ENCODE data around the gene OR8K3. TPM values are rescaled to one million over a fixed set of nuclear protein-coding genes. Genes with fewer than 3 reads are reported as not detected.

The OR8K3 gene
- not detected for total RNA-seq

- intact Hi-C loops (cut with micrococcal nuclease): no loop called here
- CTCF ChIA-PET: no interaction called here
- H3K4me1 Mint-ChIP-seq (ENCODE audit: low read depth): no peaks in the 10 kb centered on the region
- TF ChIP-seq, protein P1, sequence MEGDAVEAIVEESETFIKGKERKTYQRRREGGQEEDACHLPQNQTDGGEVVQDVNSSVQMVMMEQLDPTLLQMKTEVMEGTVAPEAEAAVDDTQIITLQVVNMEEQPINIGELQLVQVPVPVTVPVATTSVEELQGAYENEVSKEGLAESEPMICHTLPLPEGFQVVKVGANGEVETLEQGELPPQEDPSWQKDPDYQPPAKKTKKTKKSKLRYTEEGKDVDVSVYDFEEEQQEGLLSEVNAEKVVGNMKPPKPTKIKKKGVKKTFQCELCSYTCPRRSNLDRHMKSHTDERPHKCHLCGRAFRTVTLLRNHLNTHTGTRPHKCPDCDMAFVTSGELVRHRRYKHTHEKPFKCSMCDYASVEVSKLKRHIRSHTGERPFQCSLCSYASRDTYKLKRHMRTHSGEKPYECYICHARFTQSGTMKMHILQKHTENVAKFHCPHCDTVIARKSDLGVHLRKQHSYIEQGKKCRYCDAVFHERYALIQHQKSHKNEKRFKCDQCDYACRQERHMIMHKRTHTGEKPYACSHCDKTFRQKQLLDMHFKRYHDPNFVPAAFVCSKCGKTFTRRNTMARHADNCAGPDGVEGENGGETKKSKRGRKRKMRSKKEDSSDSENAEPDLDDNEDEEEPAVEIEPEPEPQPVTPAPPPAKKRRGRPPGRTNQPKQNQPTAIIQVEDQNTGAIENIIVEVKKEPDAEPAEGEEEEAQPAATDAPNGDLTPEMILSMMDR (IDR thresholded peaks at IDR 0.05): no peak
- no peak within 1 kb of the TSS for H3K27ac Mint-ChIP-seq
- H3K36me3 Mint-ChIP-seq (ENCODE audit: low read depth): no peaks in the 10 kb centered on the region
- POLR2A ChIA-PET: no interaction called here
- no peak within 1 kb of the TSS for H3K4me3 Mint-ChIP-seq
- no peak for ATAC-seq
- no peaks in the 10 kb centered on the region for H3K27me3 Mint-ChIP-seq
- H3K9me3 Mint-ChIP-seq: peaks cover 13% of the 10 kb centered on the region
- DNase-seq: no peak
Observed at GRCh38 chr11:56314844-56315243, at the start of gene OR8K3. Gene OR8K3 (plus strand): TSS chr11:56315144. CDS start chr11:56318307, 3,163 bp downstream.

- TF ChIP-seq, protein P1 (IDR thresholded peaks at IDR 0.05): no peak
- POLR2A ChIA-PET: no interaction called here
- CTCF ChIA-PET: no interaction called here
Observed at GRCh38 chr11:56271092-56271491, 43.9 kb upstream of the OR8K3 start.

DNA sequence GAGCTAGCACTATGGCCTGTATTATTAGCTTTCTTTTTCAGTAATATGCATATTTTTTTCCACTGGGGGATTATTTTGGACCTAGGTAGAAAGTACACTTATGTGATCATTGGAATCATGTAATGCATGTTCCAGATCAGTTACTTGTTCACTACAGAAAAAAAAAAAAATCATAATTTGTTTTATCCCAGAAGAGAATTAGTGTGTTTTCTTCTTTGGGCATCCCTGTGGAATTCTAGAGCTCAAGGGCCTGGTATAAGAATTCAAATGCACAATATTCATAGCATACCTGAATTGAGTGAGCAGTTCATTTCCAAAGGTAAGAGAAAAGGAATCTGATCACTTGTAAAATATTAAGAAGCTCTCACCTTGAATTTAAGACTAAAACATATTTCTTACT lies 41.1 kb upstream of the OR8K3 start, which contains the start of gene OR5T1:
OR5T1 (plus strand) TSS at position 301 of the 400 bp plus-strand sequence. CDS start 1,485 bp downstream, outside the sequence.
- H3K4me3 Mint-ChIP-seq: no peak within 1 kb of the TSS
- H3K36me3 Mint-ChIP-seq (ENCODE audit: low read depth): no peaks in the 10 kb centered on the region
- ATAC-seq: no peak
- no peaks in the 10 kb centered on the region for H3K4me1 Mint-ChIP-seq (ENCODE audit: low read depth)
- no peaks in the 10 kb centered on the region for H3K27me3 Mint-ChIP-seq
- peaks cover 9% of the 10 kb centered on the region for H3K9me3 Mint-ChIP-seq
- TF ChIP-seq, protein P1 (IDR thresholded peaks at IDR 0.05): no peak
- CTCF ChIA-PET: interaction anchor here (0.8 kb wide), 1 partner anchor 11 kb away, joined by 3 read pairs; no protein-coding TSS in a partner anchor
- no peak within 1 kb of the TSS for H3K27ac Mint-ChIP-seq
- DNase-seq: no peak
- intact Hi-C loops (cut with micrococcal nuclease): no loop called here
- POLR2A ChIA-PET: no interaction called here

More at GRCh38 chr11:56271092-56271491, 43.9 kb upstream of the OR8K3 start:
- no peak overlapping the region for H3K27ac Mint-ChIP-seq
- H3K4me3 Mint-ChIP-seq: no peak overlapping the region
- no peaks in the 10 kb centered on the region for H3K27me3 Mint-ChIP-seq
- peaks cover 11% of the 10 kb centered on the region for H3K9me3 Mint-ChIP-seq
- no peaks in the 10 kb centered on the region for H3K4me1 Mint-ChIP-seq (ENCODE audit: low read depth)
- no peaks in the 10 kb centered on the region for H3K36me3 Mint-ChIP-seq (ENCODE audit: low read depth)
- DNase-seq: no peak
- intact Hi-C loops (cut with micrococcal nuclease): no loop called here
- ATAC-seq: no peak

DNA sequence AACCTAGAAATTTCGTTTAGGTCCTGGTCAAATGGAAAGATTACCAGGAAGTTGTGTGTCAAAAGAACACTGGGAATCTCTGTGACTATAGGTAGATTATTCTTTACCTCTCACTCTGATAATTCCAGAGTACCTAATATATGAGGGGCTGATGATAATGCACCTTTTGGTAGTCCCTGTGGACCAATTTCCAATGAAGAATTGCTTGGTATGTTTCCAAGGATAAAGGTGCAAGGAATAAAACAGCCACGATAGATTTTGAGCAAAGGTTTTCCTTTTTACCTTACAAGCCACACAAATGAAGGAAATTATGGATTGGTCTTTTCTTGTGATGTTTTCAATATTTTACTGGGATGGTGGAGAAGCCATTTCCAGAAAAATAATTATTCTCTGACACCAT lies 22.8 kb upstream of the OR8K3 start, which contains the start of gene OR8H1:
OR8H1 (minus strand) TSS at position 101 of the 400 bp plus-strand sequence. CDS start 1,192 bp downstream, outside the sequence.
- intact Hi-C loops (cut with micrococcal nuclease): no loop called here
- POLR2A ChIA-PET: no interaction called here
- Mint-ChIP-seq H3K9me3 (peaks cover 10% of the 10 kb centered on the region), H3K27me3 (no peaks in the 10 kb centered on the region), H3K4me3 (no peak within 1 kb of the TSS), H3K27ac (no peak within 1 kb of the TSS), H3K4me1 (ENCODE audit: low read depth) (no peaks in the 10 kb centered on the region), H3K36me3 (ENCODE audit: low read depth) (no peaks in the 10 kb centered on the region)
- TF ChIP-seq, protein P1 (IDR thresholded peaks at IDR 0.05): no peak
- CTCF ChIA-PET: no interaction called here
- DNase-seq (no peak), ATAC-seq (no peak)

- no peaks in the 10 kb centered on the region for H3K4me1 Mint-ChIP-seq (ENCODE audit: low read depth)
- no peak overlapping the region for H3K4me3 Mint-ChIP-seq
- ATAC-seq: no peak
- DNase-seq: no peak
- H3K27ac Mint-ChIP-seq: no peak overlapping the region
- ChIA-PET CTCF (no interaction called here), POLR2A (no interaction called here)
- no peaks in the 10 kb centered on the region for H3K36me3 Mint-ChIP-seq (ENCODE audit: low read depth)
- peaks cover 10% of the 10 kb centered on the region for H3K9me3 Mint-ChIP-seq
- no peaks in the 10 kb centered on the region for H3K27me3 Mint-ChIP-seq
- intact Hi-C loops (cut with micrococcal nuclease): no loop called here
- TF ChIP-seq, protein P1 (IDR thresholded peaks at IDR 0.05): no peak
Observed at GRCh38 chr11:56296898-56297297, 18.0 kb upstream of the OR8K3 start.

Measured in activated CD8-positive, alpha-beta T cell treated with anti-CD3 and anti-CD28 coated beads for 36 hours (primary cell).